GM19193 (cell line): Measurements from ENCODE around the gene CDH23.

Experiments
- POLR2A ChIP-seq: IDR thresholded peaks from 4 replicates; pipeline ENCODE4 v1.6.1; 2011; ENCODE audit not compliant: insufficient read depth, insufficient read length; ENCODE audit errors: extremely low read depth

CDH23 gene

GRCh38 chr10:71825217-71825616 lies 428.5 kb downstream of the CDH23 start:
- TF ChIP-seq POLR2A: no peak

GRCh38 chr10:71827852-71828251 lies 431.1 kb downstream of the CDH23 start:
- TF ChIP-seq POLR2A: no peak

- no peak for TF ChIP-seq POLR2A
These were observed 432.0 kb downstream of the CDH23 start for GRCh38 chr10:71828702-71829101.

GRCh38 chr10:71829171-71829570 lies 432.5 kb downstream of the CDH23 start:
- no peak for TF ChIP-seq POLR2A

GRCh38 chr10:71829896-71830295 lies 433.2 kb downstream of the CDH23 start:
- TF ChIP-seq POLR2A: no peak

GRCh38 chr10:71830726-71831125 lies 434.0 kb downstream of the CDH23 start:
- no peak for TF ChIP-seq POLR2A

GRCh38 chr10:71831646-71832552 lies 435.2 kb downstream of the CDH23 start:
- no peak for TF ChIP-seq POLR2A

GRCh38 chr10:71832967-71833366 lies 436.2 kb downstream of the CDH23 start:
- no peak for TF ChIP-seq POLR2A

GRCh38 chr10:71833451-71834342 lies 437.0 kb downstream of the CDH23 start:
- TF ChIP-seq POLR2A: no peak

- TF ChIP-seq POLR2A: no peak
These were observed 437.6 kb downstream of the CDH23 start for GRCh38 chr10:71834343-71834674.

- TF ChIP-seq POLR2A: no peak
These were observed 439.2 kb downstream of the CDH23 start for GRCh38 chr10:71835671-71836595.

GRCh38 chr10:71836596-71836974 lies 439.9 kb downstream of the CDH23 start:
- no peak for TF ChIP-seq POLR2A

- TF ChIP-seq POLR2A: no peak
These were observed 440.5 kb downstream of the CDH23 start for GRCh38 chr10:71837098-71837827.
